ENCODE data around the gene NT5DC1. TPM values are rescaled to one million over a fixed set of nuclear protein-coding genes. Genes with fewer than 3 reads are reported as not detected.
"Not testable (repeated sequence)": the region's sequence is repeated elsewhere in the genome, so short reads cannot be mapped to it uniquely, and the experiment has no call there.

The NT5DC1 gene
- polyA plus RNA-seq, 3 donors: 18.2 to 39.0 (median 28.3) TPM

- Histone ChIP-seq H3K27me3 (ENCODE audit: control insufficient read depth in 2 of 2, insufficient read depth in 2 of 2, low read length in 2 of 2) (no peaks in the 10 kb centered on the region), H3K79me2 (ENCODE audit: insufficient read depth, low read length) (peaks cover 14% of the 10 kb centered on the region), H3K4me3 (replicated peaks in 1 of 3; ENCODE audit: low read depth in 2 of 3, low read length in 3 of 3) (no peak overlapping the region), H4K20me1 (ENCODE audit: insufficient read depth, low read length) (peaks cover 7% of the 10 kb centered on the region), H3K9me3 (replicated peaks in 1 of 2; ENCODE audit: control insufficient read depth in 1 of 2, insufficient read depth in 1 of 2, low read length in 2 of 2) (no peaks in the 10 kb centered on the region), H3K36me3 (replicated peaks in 1 of 2; ENCODE audit: control insufficient read depth in 1 of 2, insufficient read depth in 2 of 2, low read length in 2 of 2) (no peaks in the 10 kb centered on the region), H3K4me1 (ENCODE audit: control insufficient read depth in 1 of 2, insufficient read depth in 2 of 2, low read length in 2 of 2) (peaks cover 13 to 15% of the 10 kb centered on the region in 2 donors), H3K4me2 (replicated peaks; ENCODE audit: extremely low read depth, low read length, poor library complexity, severe bottlenecking) (no peak overlapping the region), H3K9ac (ENCODE audit: insufficient read depth, low read length, poor library complexity, severe bottlenecking) (no peak overlapping the region), H3K27ac (ENCODE audit: low read depth in 1 of 2, low read length in 2 of 2) (no peak overlapping the region), H2AFZ (ENCODE audit: insufficient read depth, low read depth, low read length, poor library complexity, severe bottlenecking) (no peak overlapping the region)
- no peak for DNase-seq
- Mint-ChIP-seq H3K4me1 (peaks cover 13% of the 10 kb centered on the region), H3K36me3 (peaks cover 0 to 2% of the 10 kb centered on the region in 2 donors), H3K27ac (no peak overlapping the region), H3K27me3 (ENCODE audit: low read depth in 3 of 3) (peaks cover 0 to 2% (median 1%) of the 10 kb centered on the region in 3 donors), H3K4me3 (no peak overlapping the region), H3K9me3 (peaks cover 0 to 6% (median 0%) of the 10 kb centered on the region in 7 donors)
- intact Hi-C loops (cut with micrococcal nuclease): no loop called here
- WGBS (ENCODE audit: insufficient coverage): 100% methylated on average over 1 of the region's 1 CpG
- no peak for TF ChIP-seq CTCF (IDR thresholded peaks at IDR 0.05)
Observed at GRCh38 chr6:116283191-116283590, 182.5 kb downstream of the NT5DC1 start.

GRCh38 chr6:116284984-116285383, 184.3 kb downstream of the NT5DC1 start:
- H3K27me3 Mint-ChIP-seq (ENCODE audit: low read depth in 3 of 3); H3K4me1 Mint-ChIP-seq; H3K27me3 ChIP-seq (ENCODE audit: control insufficient read depth in 2 of 2, insufficient read depth in 2 of 2, low read length in 2 of 2); H3K9me3 Mint-ChIP-seq; DNase-seq; H3K27ac Mint-ChIP-seq; H3K9me3 ChIP-seq (replicated peaks in 1 of 2; ENCODE audit: control insufficient read depth in 1 of 2, insufficient read depth in 1 of 2, low read length in 2 of 2); H2AFZ ChIP-seq (ENCODE audit: insufficient read depth, low read depth, low read length, poor library complexity, severe bottlenecking); H3K4me2 ChIP-seq (replicated peaks; ENCODE audit: extremely low read depth, low read length, poor library complexity, severe bottlenecking); H3K27ac ChIP-seq (ENCODE audit: low read depth in 1 of 2, low read length in 2 of 2); H3K4me3 ChIP-seq (replicated peaks in 1 of 3; ENCODE audit: low read depth in 2 of 3, low read length in 3 of 3); H3K4me3 Mint-ChIP-seq; H4K20me1 ChIP-seq (ENCODE audit: insufficient read depth, low read length); H3K4me1 ChIP-seq (ENCODE audit: control insufficient read depth in 1 of 2, insufficient read depth in 2 of 2, low read length in 2 of 2); H3K36me3 Mint-ChIP-seq; H3K36me3 ChIP-seq (replicated peaks in 1 of 2; ENCODE audit: control insufficient read depth in 1 of 2, insufficient read depth in 2 of 2, low read length in 2 of 2); H3K79me2 ChIP-seq (ENCODE audit: insufficient read depth, low read length); intact Hi-C loops (cut with micrococcal nuclease); H3K9ac ChIP-seq (ENCODE audit: insufficient read depth, low read length, poor library complexity, severe bottlenecking): not testable (repeated sequence)
- WGBS (ENCODE audit: insufficient coverage): 100% methylated on average over 1 of the region's 4 CpGs
